HepG2 (cell line): ENCODE data around the gene PODXL2. TPM values are rescaled to one million over a fixed set of nuclear protein-coding genes. Genes with fewer than 3 reads are reported as not detected.

Experiments
- ATAC-seq: fragments of 200-7000 bp; cut with Tn5 transposase; 3 replicates; pipeline ENCODE4 v1.9.1; 2020; ENCODE audit warnings: mild to moderate bottlenecking, moderate library complexity
- BruUV-seq: library from RNA; stranded (reverse); fragments of 400-500 nt; replicated peaks from 2 replicates; lab custom pipeline; 2021; lab: Mats Ljungman, UMichigan
- CTCF ChIA-PET: fragments of 300-600 bp; formaldehyde crosslinking; extraction: SDS; loops from one replicate; lab custom pipeline; 2021; ENCODE audit warnings: low total read pairs, inconsistent platforms, low intra/inter-chr PET ratio; lab: Yijun Ruan, JAX
- POLR2A ChIA-PET: fragments of 350-600 bp; sonication (Branson Sonifier 250); formaldehyde crosslinking; loops from one replicate; lab custom pipeline; 2020; ENCODE audit warnings: antibody characterized with exemption, inconsistent platforms; lab: Yijun Ruan, JAX
- DNase-seq: peaks from one replicate; pipeline ENCODE4 v3.0.0-alpha.2; 2015; ENCODE audit warnings: low spot score
- FAIRE-seq: peaks from 3 replicates; lab custom pipeline; 2011; peaks lifted over from hg19 to GRCh38; lab: Jason Lieb, UNC
- H2AFZ ChIP-seq: one replicate; pipeline ENCODE4 v1.6.1; 2011; ENCODE audit warnings: low read length, inconsistent platforms
- H3K27ac ChIP-seq: fragments of 300-600 bp; 3 replicates; pipeline ENCODE4 v1.8.0; 2011; ENCODE audit warnings: mixed run types, mild to moderate bottlenecking, mixed read lengths, low read length, inconsistent platforms; ENCODE audit not compliant: insufficient read depth; ENCODE audit errors: extremely low read length
- H3K27me3 ChIP-seq, 2 experiments: fragments of 200-600 bp in 1 of 2; 2 replicates in 1 of 2; 3 replicates in 1 of 2; pipeline versions ENCODE4 v1.6.0 to v1.8.0; 2011; ENCODE audit warnings: low read length in 2 of 2, mild to moderate bottlenecking in 2 of 2, moderate library complexity in 2 of 2, inconsistent platforms in 1 of 2; ENCODE audit not compliant: insufficient read depth in 2 of 2, control insufficient read depth in 1 of 2
- H3K36me3 ChIP-seq, 2 experiments: fragments of 200-600 bp in 1 of 2; replicated peaks in 1 of 2; 2 replicates in 1 of 2; 3 replicates in 1 of 2; pipeline versions ENCODE4 v1.5.1 to v1.8.0; 2011; ENCODE audit warnings: low read length in 2 of 2, inconsistent platforms in 1 of 2; ENCODE audit not compliant: insufficient read depth in 2 of 2, control insufficient read depth in 1 of 2
- H3K4me1 ChIP-seq: 2 replicates; pipeline ENCODE4 v1.5.1; 2012; ENCODE audit warnings: low read length, inconsistent platforms; ENCODE audit not compliant: insufficient read depth
- H3K4me2 ChIP-seq: 2 replicates; pipeline ENCODE4 v1.6.0; 2011; ENCODE audit warnings: low read depth, low read length, inconsistent platforms
- H3K4me3 ChIP-seq, 3 experiments: fragments of 200-600 bp in 1 of 3; sonication (generic), shearing (Covaris generic) in 1 of 3; replicated peaks in 1 of 3; 2 replicates each; pipeline ENCODE4 v1.5.1; 2011 to 2016; ENCODE audit warnings: low read length in 3 of 3, inconsistent platforms in 2 of 3, low read depth in 2 of 3, mild to moderate bottlenecking in 2 of 3, control low read depth in 1 of 3, mixed read lengths in 1 of 3; ENCODE audit not compliant: insufficient read depth in 1 of 3
- H3K79me2 ChIP-seq: one replicate; pipeline ENCODE4 v1.6.1; 2011; ENCODE audit warnings: low read length, inconsistent platforms; ENCODE audit not compliant: insufficient read depth
- H3K9ac ChIP-seq: 2 replicates; pipeline ENCODE4 v1.6.0; 2011; ENCODE audit warnings: mild to moderate bottlenecking, low read depth, low read length, inconsistent platforms; ENCODE audit not compliant: insufficient read depth
- H3K9me3 ChIP-seq: 2 replicates; pipeline ENCODE4 v1.5.1; 2012; ENCODE audit warnings: mild to moderate bottlenecking, low read length
- H4K20me1 ChIP-seq: 2 replicates; pipeline ENCODE4 v1.6.0; 2011; ENCODE audit warnings: inconsistent platforms, mild to moderate bottlenecking, low read length, moderate library complexity; ENCODE audit not compliant: insufficient read depth
- AKAP8 ChIP-seq: sonication (generic); formaldehyde crosslinking; IDR thresholded peaks from 2 replicates; pipeline ENCODE4 v1.5.1; 2020; ENCODE audit warnings: mild to moderate bottlenecking, missing genetic modification reagents
- DMAP1 ChIP-seq: IDR thresholded peaks from 2 replicates; pipeline ENCODE4 v1.6.1; 2016
- RBFOX2 ChIP-seq: fragments of 200-400 bp; formaldehyde crosslinking; IDR thresholded peaks from 2 replicates; pipeline ENCODE4 v1.6.1; 2017; ENCODE audit warnings: low read depth, mild to moderate bottlenecking, low read length
- TBX2 ChIP-seq: sonication (generic); formaldehyde crosslinking; IDR thresholded peaks from 2 replicates; pipeline ENCODE4 v1.5.0; 2020; ENCODE audit warnings: missing genetic modification reagents, mild to moderate bottlenecking, borderline replicate concordance
- TSC22D2 ChIP-seq: sonication (generic); formaldehyde crosslinking; IDR thresholded peaks from 2 replicates; pipeline ENCODE4 v1.5.1; 2020; ENCODE audit warnings: missing genetic modification reagents, mild to moderate bottlenecking, borderline replicate concordance
- ZSCAN30 ChIP-seq: sonication (generic); formaldehyde crosslinking; IDR thresholded peaks from 2 replicates; pipeline ENCODE4 v1.5.0; 2020; ENCODE audit warnings: mild to moderate bottlenecking, missing genetic modification reagents
- WGBS: methylation state at CpG from one replicate; pipeline ENCODE4 v1.1.6; 2017; ENCODE audit warnings: low lambda C conversion rate; 5-methylcytosine and 5-hydroxymethylcytosine counted together
- in situ Hi-C: cut with HindIII; loops from 2 replicates; pipeline ENCODE4 v1.10.0; 2017; ENCODE audit warnings: low pct_unique_long_range_greater_than_20kb; ENCODE audit not compliant: extremely low pct_ligation_motif_present
- intact Hi-C: fragments of 100-400 bp; cut with micrococcal nuclease; formaldehyde crosslinking; loops from one replicate; pipeline ENCODE4 v1.10.0; 2022; ENCODE audit not compliant: unreplicated experiment
- polyA plus RNA-seq, 8 experiments: library from polyadenylated mRNA; depleted of rRNA in 3 of 8; stranded (reverse) in 7 of 8; unstranded in 1 of 8; fragments of >200 nt; fragmentation: Illumina TruSeq in 4 of 8; extraction: Trizol in 4 of 8; gene quantifications; 2 replicates each; pipeline versions ENCODE4 v1.2.1 to v1.2.3, GENCODE V29; 2011 to 2016; ENCODE audit warnings: low read depth in 4 of 8, missing spikeins in 1 of 8, mixed read lengths in 1 of 8; ENCODE audit not compliant: insufficient read depth in 1 of 8
- total RNA-seq, 5 experiments: library from RNA; depleted of rRNA; stranded (reverse); fragments of >200 nt; fragmentation: Illumina TruSeq; extraction: Trizol; gene quantifications; 2 replicates each; pipeline ENCODE4 v1.2.3, GENCODE V29; 2016; ENCODE audit warnings: low read depth in 1 of 5
- TF ChIP-seq, protein P1 (sequence below): sonication (generic); formaldehyde crosslinking; IDR thresholded peaks from 2 replicates; pipeline ENCODE4 v1.4.0; 2020; ENCODE audit warnings: missing genetic modification reagents, borderline replicate concordance

Gene PODXL2
- total and polyA plus RNA-seq, 2 of the 13 experiments (the other 11 are each of a cell fraction or from before 2014, with no cell fraction given) = 20.4 to 25.1 TPM

DNA sequence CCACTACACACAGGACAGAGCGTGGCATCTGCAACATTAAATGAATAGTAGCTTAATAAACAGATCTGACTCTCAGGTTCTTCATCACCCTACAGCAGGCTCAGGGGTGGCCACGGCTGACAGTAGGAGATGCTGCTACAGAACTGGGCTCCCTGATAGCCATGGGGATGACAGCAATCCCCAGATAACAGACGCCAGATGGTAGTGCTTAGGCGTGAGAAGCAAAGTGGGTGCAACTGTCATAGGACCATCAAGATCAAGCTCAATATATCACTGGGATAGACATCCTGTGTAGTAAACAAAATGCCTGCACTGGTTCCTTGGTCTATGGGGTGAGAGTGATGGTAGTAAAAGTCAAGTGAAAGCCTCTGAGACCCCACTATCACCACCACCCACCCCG lies 35.8 kb upstream of the PODXL2 start:
- TF ChIP-seq, protein P1, sequence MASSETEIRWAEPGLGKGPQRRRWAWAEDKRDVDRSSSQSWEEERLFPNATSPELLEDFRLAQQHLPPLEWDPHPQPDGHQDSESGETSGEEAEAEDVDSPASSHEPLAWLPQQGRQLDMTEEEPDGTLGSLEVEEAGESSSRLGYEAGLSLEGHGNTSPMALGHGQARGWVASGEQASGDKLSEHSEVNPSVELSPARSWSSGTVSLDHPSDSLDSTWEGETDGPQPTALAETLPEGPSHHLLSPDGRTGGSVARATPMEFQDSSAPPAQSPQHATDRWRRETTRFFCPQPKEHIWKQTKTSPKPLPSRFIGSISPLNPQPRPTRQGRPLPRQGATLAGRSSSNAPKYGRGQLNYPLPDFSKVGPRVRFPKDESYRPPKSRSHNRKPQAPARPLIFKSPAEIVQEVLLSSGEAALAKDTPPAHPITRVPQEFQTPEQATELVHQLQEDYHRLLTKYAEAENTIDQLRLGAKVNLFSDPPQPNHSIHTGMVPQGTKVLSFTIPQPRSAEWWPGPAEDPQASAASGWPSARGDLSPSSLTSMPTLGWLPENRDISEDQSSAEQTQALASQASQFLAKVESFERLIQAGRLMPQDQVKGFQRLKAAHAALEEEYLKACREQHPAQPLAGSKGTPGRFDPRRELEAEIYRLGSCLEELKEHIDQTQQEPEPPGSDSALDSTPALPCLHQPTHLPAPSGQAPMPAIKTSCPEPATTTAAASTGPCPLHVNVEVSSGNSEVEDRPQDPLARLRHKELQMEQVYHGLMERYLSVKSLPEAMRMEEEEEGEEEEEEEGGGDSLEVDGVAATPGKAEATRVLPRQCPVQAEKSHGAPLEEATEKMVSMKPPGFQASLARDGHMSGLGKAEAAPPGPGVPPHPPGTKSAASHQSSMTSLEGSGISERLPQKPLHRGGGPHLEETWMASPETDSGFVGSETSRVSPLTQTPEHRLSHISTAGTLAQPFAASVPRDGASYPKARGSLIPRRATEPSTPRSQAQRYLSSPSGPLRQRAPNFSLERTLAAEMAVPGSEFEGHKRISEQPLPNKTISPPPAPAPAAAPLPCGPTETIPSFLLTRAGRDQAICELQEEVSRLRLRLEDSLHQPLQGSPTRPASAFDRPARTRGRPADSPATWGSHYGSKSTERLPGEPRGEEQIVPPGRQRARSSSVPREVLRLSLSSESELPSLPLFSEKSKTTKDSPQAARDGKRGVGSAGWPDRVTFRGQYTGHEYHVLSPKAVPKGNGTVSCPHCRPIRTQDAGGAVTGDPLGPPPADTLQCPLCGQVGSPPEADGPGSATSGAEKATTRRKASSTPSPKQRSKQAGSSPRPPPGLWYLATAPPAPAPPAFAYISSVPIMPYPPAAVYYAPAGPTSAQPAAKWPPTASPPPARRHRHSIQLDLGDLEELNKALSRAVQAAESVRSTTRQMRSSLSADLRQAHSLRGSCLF (CRISPR knock-in tag) = no peak
- no peak for TF ChIP-seq ZSCAN30 (CRISPR knock-in tag)
- no peak for TF ChIP-seq AKAP8 (CRISPR knock-in tag)
- no peak for TF ChIP-seq TSC22D2 (CRISPR knock-in tag)
- no peak for TF ChIP-seq DMAP1 (CRISPR knock-in tag)
- TF ChIP-seq RBFOX2 = no peak
- TF ChIP-seq TBX2 (CRISPR knock-in tag) = no peak
- no peaks in the 10 kb centered on the region; a peak in 1 of 5 replicates for H3K27me3 ChIP-seq
- in situ Hi-C loops = no loop called here
- H3K36me3 ChIP-seq = no peaks in the 10 kb centered on the region
- FAIRE-seq (no peak), DNase-seq (no peak), ATAC-seq (no peak)
- BruUV-seq = no TSS peak
- peaks cover 35% of the 10 kb centered on the region for H3K4me1 ChIP-seq
- no peak overlapping the region for H3K4me3 ChIP-seq
- intact Hi-C loops = loop anchor here (10.0 kb wide), 1 partner anchor 102 kb away; no protein-coding TSS in a partner anchor
- H4K20me1 ChIP-seq = peaks cover 8% of the 10 kb centered on the region; the same call in 1 of the 2 replicates
- WGBS = 93% methylated on average over 5 of the region's 5 CpGs
- no peaks in the 10 kb centered on the region for H3K9me3 ChIP-seq
- H2AFZ ChIP-seq = no peak overlapping the region
- POLR2A ChIA-PET = no interaction called here
- no peak overlapping the region for H3K27ac ChIP-seq
- H3K79me2 ChIP-seq = peaks cover 16% of the 10 kb centered on the region
- no peak overlapping the region for H3K4me2 ChIP-seq
- no peak overlapping the region for H3K9ac ChIP-seq
- CTCF ChIA-PET = no interaction called here
